IPS DF 4.7 (cell line): ENCODE data around the gene PAXX.

Source experiments
- DNase-seq: peaks from one replicate; pipeline ENCODE4 v3.0.0-alpha.2; 2013; ENCODE audit warnings: low spot score; ENCODE audit errors: extremely low read depth

The PAXX gene

GRCh38 chr9:136952876-136953770 lies 39.1 kb upstream of the PAXX start:
- no peak for DNase-seq

GRCh38 chr9:136953771-136954269 lies 38.4 kb upstream of the PAXX start:
- DNase-seq, result no peak

GRCh38 chr9:136954270-136955083 lies 37.7 kb upstream of the PAXX start:
- no peak for DNase-seq

GRCh38 chr9:136955202-136955942 lies 36.9 kb upstream of the PAXX start:
- DNase-seq, result no peak

GRCh38 chr9:136955943-136956335 lies 36.3 kb upstream of the PAXX start:
- DNase-seq, result no peak

- DNase-seq, result no peak
Observed at GRCh38 chr9:136956604-136957003, 35.6 kb upstream of the PAXX start.

GRCh38 chr9:136957461-136957860 lies 34.8 kb upstream of the PAXX start:
- DNase-seq, result no peak

- DNase-seq, result no peak
Observed at GRCh38 chr9:136957901-136958300, 34.3 kb upstream of the PAXX start.

- DNase-seq, result no peak
Observed at GRCh38 chr9:136958473-136958872, 33.7 kb upstream of the PAXX start.

GRCh38 chr9:136958898-136959850 lies 33.0 kb upstream of the PAXX start:
- DNase-seq, result no peak

- DNase-seq, result no peak
Observed at GRCh38 chr9:136960212-136960937, 31.8 kb upstream of the PAXX start.

- no peak for DNase-seq
Observed at GRCh38 chr9:136960938-136961275, 31.3 kb upstream of the PAXX start.

- DNase-seq, result no peak
Observed at GRCh38 chr9:136961279-136962065, 30.8 kb upstream of the PAXX start.

GRCh38 chr9:136962163-136962562 lies 30.1 kb upstream of the PAXX start:
- DNase-seq, result no peak

GRCh38 chr9:136962701-136963248 lies 29.4 kb upstream of the PAXX start:
- DNase-seq, result no peak

- no peak for DNase-seq
Observed at GRCh38 chr9:136963341-136963740, 28.9 kb upstream of the PAXX start.

GRCh38 chr9:136963751-136964150 lies 28.5 kb upstream of the PAXX start:
- DNase-seq, result no peak

GRCh38 chr9:136964171-136964689 lies 28.0 kb upstream of the PAXX start:
- DNase-seq, result no peak
